ENCODE data around the gene ZSCAN10. TPM values are rescaled to one million over a fixed set of nuclear protein-coding genes. Genes with fewer than 3 reads are reported as not detected.
A peak's percentile ranks its signal among the peaks of the same experiment; 100 is the strongest.

Gene ZSCAN10
- total RNA-seq, 4 donors from 2014 or later, result not detected

- no peak overlapping the region for H3K27ac ChIP-seq
- no peaks in the 10 kb centered on the region for H3K9me3 ChIP-seq
- H3K4me1 ChIP-seq, result peaks cover 0 to 10% (median 0%) of the 10 kb centered on the region in 4 donors
- peaks cover 0 to 24% of the 10 kb centered on the region in 2 donors for H3K27me3 ChIP-seq
- no peak overlapping the region for H3K4me3 ChIP-seq
- no peaks in the 10 kb centered on the region for H3K36me3 ChIP-seq
- WGBS, 2 donors, result 70 to 73% methylated on average over 7 of the region's 7 CpGs
- DNase-seq (ENCODE audit: low spot score in 2 of 2), result no peak
- TF ChIP-seq CTCF (IDR thresholded peaks at IDR 0.05), result no peak
These were observed 10.6 kb downstream of the ZSCAN10 start for GRCh38 chr16:3088450-3088849.

GRCh38 chr16:3087243-3088235, 11.6 kb downstream of the ZSCAN10 start:
- H3K4me3 ChIP-seq, result peak overlapping the region in 1 of 4 donors; percentile 41
- DNase-seq (ENCODE audit: low spot score in 2 of 2), result no peak

GRCh38 chr16:3086596-3087242, 12.4 kb downstream of the ZSCAN10 start:
- peak overlapping the region in 2 of 4 donors; percentile 20 to 41 for H3K4me3 ChIP-seq

More at GRCh38 chr16:3087243-3088235, 11.6 kb downstream of the ZSCAN10 start:
- WGBS, 2 donors, result 35 to 36% methylated on average over 16 to 18 of the region's 18 CpGs
- peaks cover 0 to 17% of the 10 kb centered on the region in 2 donors for H3K27me3 ChIP-seq
- H3K27ac ChIP-seq, result peak overlapping the region in 1 of 4 donors; percentile 59
- H3K36me3 ChIP-seq, result no peaks in the 10 kb centered on the region
- peaks cover 0 to 10% (median 0%) of the 10 kb centered on the region in 4 donors for H3K4me1 ChIP-seq
- TF ChIP-seq POLR2A (IDR thresholded peaks at IDR 0.05), result no peak
- TF ChIP-seq CTCF (IDR thresholded peaks at IDR 0.05), result peak in 1 of 5 experiments; percentile 8
- H3K9me3 ChIP-seq, result no peaks in the 10 kb centered on the region

GRCh38 chr16:3085868-3086595, 13.1 kb downstream of the ZSCAN10 start:
- peaks cover 0 to 3% of the 10 kb centered on the region in 2 donors for H3K27me3 ChIP-seq
- H3K9me3 ChIP-seq, result no peaks in the 10 kb centered on the region
- no peak for DNase-seq (ENCODE audit: low spot score in 2 of 2)
- peak overlapping the region in 1 of 4 donors; percentile 41 for H3K4me3 ChIP-seq
- peak overlapping the region in 1 of 4 donors; percentile 59 for H3K27ac ChIP-seq
- H3K4me1 ChIP-seq, result peaks cover 0 to 10% (median 0%) of the 10 kb centered on the region in 4 donors
- TF ChIP-seq POLR2A (IDR thresholded peaks at IDR 0.05) (no peak), EP300 (IDR thresholded peaks at IDR 0.05) (no peak), CTCF (IDR thresholded peaks at IDR 0.05) (no peak)
- WGBS, 2 donors, result 86 to 88% methylated on average over 17 of the region's 17 CpGs
- no peaks in the 10 kb centered on the region for H3K36me3 ChIP-seq

More at GRCh38 chr16:3086596-3087242, 12.4 kb downstream of the ZSCAN10 start:
- H3K4me1 ChIP-seq, result peaks cover 0 to 10% (median 0%) of the 10 kb centered on the region in 4 donors
- H3K9me3 ChIP-seq, result no peaks in the 10 kb centered on the region
- TF ChIP-seq POLR2A (IDR thresholded peaks at IDR 0.05), result no peak
- no peak for TF ChIP-seq CTCF (IDR thresholded peaks at IDR 0.05)
- no peak for DNase-seq (ENCODE audit: low spot score in 2 of 2)
- H3K27me3 ChIP-seq, result peaks cover 0 to 9% of the 10 kb centered on the region in 2 donors
- H3K36me3 ChIP-seq, result no peaks in the 10 kb centered on the region
- 62 to 71% methylated on average over 14 of the region's 14 CpGs for WGBS, 2 donors
- H3K27ac ChIP-seq, result peak overlapping the region in 2 of 4 donors; percentile 26 to 59
